ENCODE results near the gene PRELID1. TPM values are rescaled to one million over a fixed set of nuclear protein-coding genes. Genes with fewer than 3 reads are reported as not detected.

The PRELID1 gene
- total and polyA plus RNA-seq, 2 experiments from 2014 or later: 86.0 to 185 TPM

- no peak for DNase-seq (ENCODE audit: low read depth in 1 of 2, low spot score in 1 of 2)
- no peak overlapping the region for H3K27ac ChIP-seq
- no peaks in the 10 kb centered on the region for H3K27me3 ChIP-seq
- no peaks in the 10 kb centered on the region for H3K4me1 ChIP-seq (ENCODE audit: low read depth)
- H3K9me3 ChIP-seq (ENCODE audit: low read depth): no peaks in the 10 kb centered on the region
- H3K4me3 ChIP-seq: no peak overlapping the region
- H3K36me3 ChIP-seq: peaks cover 48% of the 10 kb centered on the region
- TF ChIP-seq CTCF (IDR thresholded peaks at IDR 0.05; ENCODE audit: low read depth, low read length): no peak
Measured at GRCh38 chr5:177293819-177294581, 9.6 kb upstream of the PRELID1 start.

- Histone ChIP-seq H3K27me3 (no peaks in the 10 kb centered on the region), H3K4me3 (no peak overlapping the region), H3K9me3 (ENCODE audit: low read depth) (no peaks in the 10 kb centered on the region), H3K27ac (no peak overlapping the region), H3K36me3 (peaks cover 41% of the 10 kb centered on the region), H3K4me1 (ENCODE audit: low read depth) (no peaks in the 10 kb centered on the region)
- no peak for DNase-seq (ENCODE audit: low read depth in 1 of 2, low spot score in 1 of 2)
- TF ChIP-seq CTCF (IDR thresholded peaks at IDR 0.05; ENCODE audit: low read depth, low read length): no peak
Measured at GRCh38 chr5:177294632-177295031, 9.0 kb upstream of the PRELID1 start.

GRCh38 chr5:177295924-177296323, 7.7 kb upstream of the PRELID1 start:
- H3K36me3 ChIP-seq: peaks cover 41% of the 10 kb centered on the region
- no peak for TF ChIP-seq CTCF (IDR thresholded peaks at IDR 0.05; ENCODE audit: low read depth, low read length)
- no peaks in the 10 kb centered on the region for H3K27me3 ChIP-seq
- no peak overlapping the region for H3K27ac ChIP-seq
- H3K4me1 ChIP-seq (ENCODE audit: low read depth): no peaks in the 10 kb centered on the region
- H3K9me3 ChIP-seq (ENCODE audit: low read depth): no peaks in the 10 kb centered on the region
- DNase-seq (ENCODE audit: low read depth in 1 of 2, low spot score in 1 of 2): no peak
- H3K4me3 ChIP-seq: no peak overlapping the region

GRCh38 chr5:177296581-177296980, 7.0 kb upstream of the PRELID1 start:
- no peak for TF ChIP-seq CTCF (IDR thresholded peaks at IDR 0.05; ENCODE audit: low read depth, low read length)
- H3K4me3 ChIP-seq: no peak overlapping the region
- H3K36me3 ChIP-seq: peaks cover 44% of the 10 kb centered on the region
- no peaks in the 10 kb centered on the region for H3K9me3 ChIP-seq (ENCODE audit: low read depth)
- H3K27me3 ChIP-seq: no peaks in the 10 kb centered on the region
- DNase-seq (ENCODE audit: low read depth in 1 of 2, low spot score in 1 of 2): no peak
- H3K27ac ChIP-seq: no peak overlapping the region
- H3K4me1 ChIP-seq (ENCODE audit: low read depth): no peaks in the 10 kb centered on the region

- DNase-seq (ENCODE audit: low read depth in 1 of 2, low spot score in 1 of 2): no peak
- Histone ChIP-seq H3K27me3 (no peaks in the 10 kb centered on the region), H3K36me3 (peaks cover 34% of the 10 kb centered on the region), H3K4me1 (ENCODE audit: low read depth) (no peaks in the 10 kb centered on the region), H3K4me3 (no peak overlapping the region), H3K27ac (no peak overlapping the region), H3K9me3 (ENCODE audit: low read depth) (no peaks in the 10 kb centered on the region)
- no peak for TF ChIP-seq CTCF (IDR thresholded peaks at IDR 0.05; ENCODE audit: low read depth, low read length)
Measured at GRCh38 chr5:177297922-177298321, 5.7 kb upstream of the PRELID1 start.
